OCI-LY1 (cell line): Measurements from ENCODE around the gene MS4A2.
"Not testable (repeated sequence)": the region's sequence is repeated elsewhere in the genome, so short reads cannot be mapped to it uniquely, and the experiment has no call there.

Experiments used
- H2AFZ ChIP-seq: fragments of 200-600 bp; sonication (generic), shearing (Covaris generic); 2 replicates; pipeline ENCODE4 v1.6.0; 2014; ENCODE audit warnings: antibody characterized with exemption, mild to moderate bottlenecking, low read length
- H3F3A ChIP-seq: fragments of 200-600 bp; sonication (generic), shearing (Covaris generic); 2 replicates; pipeline ENCODE4 v1.6.0; 2014; ENCODE audit warnings: mild to moderate bottlenecking, antibody characterized with exemption, low read length, moderate library complexity; ENCODE audit not compliant: insufficient read depth
- H3K27ac ChIP-seq: fragments of 200-600 bp; sonication (generic); 2 replicates; pipeline ENCODE4 v1.5.1; 2014; ENCODE audit warnings: low read length, mixed run types, mild to moderate bottlenecking, low read depth; ENCODE audit not compliant: poor library complexity, severe bottlenecking
- H3K27me3 ChIP-seq: fragments of 200-600 bp; sonication (generic); 2 replicates; pipeline ENCODE4 v1.6.0; 2014; ENCODE audit warnings: antibody characterized with exemption, mild to moderate bottlenecking, low read length, moderate library complexity; ENCODE audit not compliant: insufficient read depth
- H3K36me3 ChIP-seq: fragments of 200-600 bp; sonication (generic); 2 replicates; pipeline ENCODE4 v1.6.1; 2014; ENCODE audit warnings: mild to moderate bottlenecking, antibody characterized with exemption, low read length, moderate library complexity, mixed read lengths; ENCODE audit not compliant: insufficient read depth
- H3K4me1 ChIP-seq: fragments of 200-600 bp; sonication (generic); 2 replicates; pipeline ENCODE4 v1.5.1; 2014; ENCODE audit warnings: mild to moderate bottlenecking, low read length, moderate library complexity; ENCODE audit not compliant: insufficient read depth, severe bottlenecking
- H3K4me2 ChIP-seq: fragments of 200-600 bp; sonication (generic), shearing (Covaris generic); 2 replicates; pipeline ENCODE4 v1.6.1; 2014; ENCODE audit warnings: low read length
- H3K4me3 ChIP-seq: fragments of 200-600 bp; sonication (generic); 2 replicates; pipeline ENCODE4 v1.5.1; 2014; ENCODE audit warnings: low read length, low read depth, mild to moderate bottlenecking, mixed read lengths; ENCODE audit not compliant: poor library complexity, severe bottlenecking
- H3K79me2 ChIP-seq: fragments of 200-600 bp; shearing (Covaris generic); 2 replicates; pipeline ENCODE4 v1.6.1; 2016; ENCODE audit warnings: mixed run types, low read length, mixed read lengths; ENCODE audit not compliant: insufficient read depth
- H3K9ac ChIP-seq: fragments of 200-600 bp; sonication (generic), shearing (Covaris generic); 2 replicates; pipeline ENCODE4 v1.6.1; 2014; ENCODE audit warnings: mild to moderate bottlenecking, low read length, mixed read lengths
- H3K9me2 ChIP-seq: fragments of 200-600 bp; sonication (generic), shearing (Covaris generic); 2 replicates; pipeline ENCODE4 v1.6.1; 2014; ENCODE audit warnings: low read depth, mild to moderate bottlenecking, low read length, mixed read lengths
- H3K9me3 ChIP-seq: fragments of 200-600 bp; shearing (Covaris generic); 2 replicates; pipeline ENCODE4 v1.6.1; 2014; ENCODE audit warnings: low read length, mixed read lengths
- H4K20me1 ChIP-seq: fragments of 200-600 bp; sonication (generic), shearing (Covaris generic); 2 replicates; pipeline ENCODE4 v1.6.0; 2016; ENCODE audit warnings: mild to moderate bottlenecking, low read length; ENCODE audit not compliant: insufficient read depth
- CTCF ChIP-seq: fragments of 200-600 bp; sonication (generic), shearing (Covaris generic); IDR thresholded peaks from 2 replicates; pipeline ENCODE4 v1.5.1; 2017; ENCODE audit warnings: mild to moderate bottlenecking, antibody characterized with exemption, low read length, moderate library complexity, mixed read lengths
- EZH2 ChIP-seq: fragments of 200-600 bp; sonication (generic), shearing (Covaris generic); IDR thresholded peaks from 2 replicates; pipeline ENCODE4 v1.8.0; 2017; ENCODE audit warnings: borderline replicate concordance, mixed run types, mild to moderate bottlenecking, antibody characterized with exemption, low read length, moderate library complexity, mixed read lengths

MS4A2 gene

GRCh38 chr11:60100516-60100915 is 12.1 kb downstream of the MS4A2 start:
- H3K4me1 ChIP-seq: no peaks in the 10 kb centered on the region
- H3F3A ChIP-seq: no peaks in the 10 kb centered on the region
- H3K9me3 ChIP-seq: no peaks in the 10 kb centered on the region
- H3K36me3 ChIP-seq: no peaks in the 10 kb centered on the region
- no peak overlapping the region for H2AFZ ChIP-seq
- no peak overlapping the region for H3K9ac ChIP-seq
- no peak overlapping the region for H3K4me3 ChIP-seq
- no peaks in the 10 kb centered on the region for H3K9me2 ChIP-seq
- TF ChIP-seq EZH2 (no peak), CTCF (no peak)
- H4K20me1 ChIP-seq: no peaks in the 10 kb centered on the region
- no peak overlapping the region for H3K4me2 ChIP-seq
- no peaks in the 10 kb centered on the region for H3K27me3 ChIP-seq
- H3K79me2 ChIP-seq: no peaks in the 10 kb centered on the region
- no peak overlapping the region for H3K27ac ChIP-seq

- H2AFZ ChIP-seq, H3K36me3 ChIP-seq: not testable (repeated sequence)
Measured at GRCh38 chr11:60101368-60101767, 12.9 kb downstream of the MS4A2 start.

GRCh38 chr11:60104471-60105115 is 16.1 kb downstream of the MS4A2 start:
- H3K9me3 ChIP-seq, H3K4me1 ChIP-seq, H3K36me3 ChIP-seq, H3K9me2 ChIP-seq, H3K27ac ChIP-seq, H3K27me3 ChIP-seq, H3K4me2 ChIP-seq, H2AFZ ChIP-seq, H3K79me2 ChIP-seq, H3F3A ChIP-seq, H3K9ac ChIP-seq, H4K20me1 ChIP-seq, H3K4me3 ChIP-seq: not testable (repeated sequence)

More at GRCh38 chr11:60101368-60101767, 12.9 kb downstream of the MS4A2 start:
- not testable (repeated sequence) for H3K9ac ChIP-seq, H3K9me2 ChIP-seq, H3K79me2 ChIP-seq, H3K4me2 ChIP-seq, H3K4me1 ChIP-seq, H3K4me3 ChIP-seq, H3K9me3 ChIP-seq, H3K27ac ChIP-seq, H4K20me1 ChIP-seq, H3K27me3 ChIP-seq, H3F3A ChIP-seq

GRCh38 chr11:60108631-60109030 is 20.2 kb downstream of the MS4A2 start:
- not testable (repeated sequence) for H3K9me2 ChIP-seq, H3K79me2 ChIP-seq, H3K4me3 ChIP-seq, H3F3A ChIP-seq, H3K9me3 ChIP-seq, H3K4me2 ChIP-seq, H3K27ac ChIP-seq, H2AFZ ChIP-seq, H3K4me1 ChIP-seq, H4K20me1 ChIP-seq, H3K27me3 ChIP-seq, H3K9ac ChIP-seq, H3K36me3 ChIP-seq

- Histone ChIP-seq H3K36me3 (no peaks in the 10 kb centered on the region), H3K27me3 (no peaks in the 10 kb centered on the region), H3K9me3 (no peaks in the 10 kb centered on the region), H4K20me1 (no peaks in the 10 kb centered on the region), H3K27ac (no peak overlapping the region), H3K9ac (no peak overlapping the region), H3K4me1 (no peaks in the 10 kb centered on the region), H3K79me2 (no peaks in the 10 kb centered on the region), H2AFZ (no peak overlapping the region), H3F3A (no peaks in the 10 kb centered on the region), H3K4me2 (no peak overlapping the region), H3K4me3 (no peak overlapping the region), H3K9me2 (no peaks in the 10 kb centered on the region)
- TF ChIP-seq EZH2 (no peak), CTCF (no peak)
Measured at GRCh38 chr11:60111793-60112192, 23.3 kb downstream of the MS4A2 start.
